Tibial nerve (tissue), 4 donors: ENCODE data around the gene CPNE2. TPM values are rescaled to one million over a fixed set of nuclear protein-coding genes. Genes with fewer than 3 reads are reported as not detected.

ENCODE experiments used
- DNase-seq, 2 donors: peaks; one replicate each; pipeline ENCODE4 v3.0.0-alpha.2; 2019; ENCODE audit warnings: low spot score in 2 of 2
- H3K27ac ChIP-seq, 4 donors: fragments of 200-600 bp; sonication (generic) in 3 of 4; one replicate each; pipeline ENCODE4 v1.5.1; 2017 to 2019; ENCODE audit warnings: mild to moderate bottlenecking in 1 of 4
- H3K27me3 ChIP-seq, 2 donors: fragments of 200-600 bp; sonication (generic) in 1 of 2; one replicate each; pipeline versions ENCODE4 v1.5.1 to v1.6.0; 2017 to 2019
- H3K36me3 ChIP-seq, 3 donors: fragments of 200-600 bp; sonication (generic); one replicate each; pipeline ENCODE4 v1.5.1; 2018 to 2019
- H3K4me1 ChIP-seq, 4 donors: fragments of 200-600 bp; sonication (generic) in 3 of 4; one replicate each; pipeline ENCODE4 v1.5.1; 2017 to 2019
- H3K4me3 ChIP-seq, 4 donors: fragments of 200-600 bp; sonication (generic) in 3 of 4; one replicate each; pipeline ENCODE4 v1.5.1; 2017 to 2019; ENCODE audit warnings: mild to moderate bottlenecking in 1 of 4, moderate library complexity in 1 of 4
- H3K9me3 ChIP-seq, 4 donors: fragments of 200-600 bp; sonication (generic) in 3 of 4; one replicate each; pipeline ENCODE4 v1.5.1; 2017 to 2019
- CTCF ChIP-seq, 5 experiments: fragments of 200-600 bp in 3 of 5; fragments of 450-650 bp in 2 of 5; sonication (generic) in 3 of 5; IDR thresholded peaks; one replicate each; pipeline ENCODE4 v1.5.1; 2016 to 2019; ENCODE audit warnings: antibody characterized with exemption in 5 of 5, mild to moderate bottlenecking in 3 of 5, moderate library complexity in 2 of 5
- EP300 ChIP-seq, 2 donors: sonication (generic); formaldehyde crosslinking; IDR thresholded peaks; one replicate each; pipeline ENCODE4 v1.6.1; 2017; ENCODE audit warnings: antibody characterized with exemption in 2 of 2, mild to moderate bottlenecking in 1 of 2
- POLR2A ChIP-seq, 2 donors: fragments of 450-650 bp; IDR thresholded peaks; one replicate each; pipeline ENCODE4 v1.6.1; 2017; ENCODE audit warnings: antibody characterized with exemption in 2 of 2, mild to moderate bottlenecking in 2 of 2, moderate library complexity in 2 of 2
- WGBS, 2 donors: methylation state at CpG; one replicate each; pipeline ENCODE4 v1.1.5; 2018; 5-methylcytosine and 5-hydroxymethylcytosine counted together
- total RNA-seq, 4 donors: library from RNA; depleted of rRNA; stranded (reverse); fragments of >200 nt; gene quantifications; one replicate each; pipeline ENCODE4 v1.1.0, GENCODE V29; 2016

CPNE2 gene
- total RNA-seq, 4 donors from 2014 or later, result 32.7 to 58.8 (median 46.0) TPM

GRCh38 chr16:57115168-57115513, 22.8 kb downstream of the CPNE2 start:
- DNase-seq, result no peak

GRCh38 chr16:57115514-57116182, 23.3 kb downstream of the CPNE2 start:
- Histone ChIP-seq H3K9me3 (no peaks in the 10 kb centered on the region), H3K4me3 (no peak overlapping the region), H3K27ac (peak overlapping the region; percentile 31 to 83 (median 78)), H3K27me3 (no peaks in the 10 kb centered on the region), H3K4me1 (peaks cover 0 to 45% (median 24%) of the 10 kb centered on the region in 4 donors), H3K36me3 (peaks cover 0 to 56% (median 0%) of the 10 kb centered on the region in 3 donors)
- peak in 1 of 2 donors; percentile 36 for DNase-seq
- WGBS, 2 donors, result 17 to 29% methylated on average over 13 to 25 of the region's 25 CpGs
- no peak for TF ChIP-seq CTCF (IDR thresholded peaks at IDR 0.05)
- peak in 1 of 2 donors; percentile 50 for TF ChIP-seq EP300 (IDR thresholded peaks at IDR 0.05)

More at GRCh38 chr16:57115168-57115513, 22.8 kb downstream of the CPNE2 start:
- H3K4me1 ChIP-seq, result peaks cover 0 to 45% (median 24%) of the 10 kb centered on the region in 4 donors
- no peaks in the 10 kb centered on the region for H3K27me3 ChIP-seq
- peaks cover 0 to 51% (median 0%) of the 10 kb centered on the region in 3 donors for H3K36me3 ChIP-seq
- TF ChIP-seq CTCF (IDR thresholded peaks at IDR 0.05), result no peak
- no peak for TF ChIP-seq POLR2A (IDR thresholded peaks at IDR 0.05)
- no peak for TF ChIP-seq EP300 (IDR thresholded peaks at IDR 0.05)
- 53 to 59% methylated on average over 10 of the region's 10 CpGs for WGBS, 2 donors
- H3K27ac ChIP-seq, result peak overlapping the region; percentile 54 to 83 (median 78)
- no peak overlapping the region for H3K4me3 ChIP-seq
- no peaks in the 10 kb centered on the region for H3K9me3 ChIP-seq

- Histone ChIP-seq H3K36me3 (peaks cover 0 to 82% (median 0%) of the 10 kb centered on the region in 3 donors), H3K4me1 (peaks cover 0 to 22% (median 11%) of the 10 kb centered on the region in 4 donors), H3K27ac (no peak overlapping the region), H3K9me3 (no peaks in the 10 kb centered on the region), H3K27me3 (no peaks in the 10 kb centered on the region), H3K4me3 (no peak overlapping the region)
- TF ChIP-seq CTCF (IDR thresholded peaks at IDR 0.05), result no peak
- no peak for TF ChIP-seq POLR2A (IDR thresholded peaks at IDR 0.05)
- TF ChIP-seq EP300 (IDR thresholded peaks at IDR 0.05), result no peak
- WGBS, 2 donors, result 93 to 100% methylated on average over 2 of the region's 2 CpGs
- no peak for DNase-seq
Measured at GRCh38 chr16:57118461-57119084, 26.2 kb downstream of the CPNE2 start.

GRCh38 chr16:57123216-57123973, 31.0 kb downstream of the CPNE2 start:
- TF ChIP-seq POLR2A (IDR thresholded peaks at IDR 0.05), result no peak
- no peak for TF ChIP-seq EP300 (IDR thresholded peaks at IDR 0.05)
- no peak for TF ChIP-seq CTCF (IDR thresholded peaks at IDR 0.05)
- Histone ChIP-seq H3K4me3 (no peak overlapping the region), H3K4me1 (peaks cover 0 to 7% (median 0%) of the 10 kb centered on the region in 4 donors), H3K9me3 (no peaks in the 10 kb centered on the region), H3K27me3 (no peaks in the 10 kb centered on the region), H3K27ac (no peak overlapping the region), H3K36me3 (peaks cover 0 to 99% (median 0%) of the 10 kb centered on the region in 3 donors)
- no peak for DNase-seq
- WGBS, 2 donors, result 84 to 91% methylated on average over 3 to 7 of the region's 7 CpGs
